ENCODE measurements around the gene ACER1.

Gene ACER1

DNA sequence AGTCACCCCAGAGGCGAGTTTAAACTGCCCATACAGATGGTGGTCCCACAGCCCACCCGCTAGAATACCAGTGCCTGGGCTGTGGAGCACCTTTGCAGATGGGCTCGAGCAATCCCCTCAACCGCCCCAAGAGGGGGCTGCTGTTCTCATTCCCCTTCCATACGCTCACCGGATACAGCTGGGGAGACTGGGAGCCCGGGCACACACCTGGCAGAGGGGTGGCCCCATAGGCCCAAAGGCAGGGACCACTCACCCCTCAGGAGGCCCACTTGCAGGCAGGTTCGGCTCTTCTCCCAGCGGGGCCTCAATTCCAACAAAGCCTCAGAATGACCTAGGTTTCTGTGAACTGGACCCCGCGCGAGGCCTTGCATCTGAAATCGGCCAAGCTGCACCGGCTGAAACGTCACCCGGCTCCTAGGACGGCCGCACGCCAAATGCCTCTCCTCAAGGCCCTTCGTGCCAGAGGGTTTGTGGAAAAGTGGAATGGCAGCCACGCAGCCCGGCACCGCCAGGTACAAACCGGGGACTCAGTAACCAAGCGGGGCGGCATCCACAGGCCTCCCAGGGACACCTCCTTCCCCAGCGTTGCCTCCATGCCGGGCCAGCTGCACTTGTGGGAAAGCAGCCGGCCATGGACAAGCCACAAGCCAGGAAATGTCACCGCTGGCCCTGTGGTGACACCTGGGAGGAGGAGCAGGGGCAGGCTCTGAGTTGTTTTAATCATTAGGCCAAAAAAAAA, 72.3 kb downstream of the ACER1 start:
- TF ChIP-seq, protein P1, sequence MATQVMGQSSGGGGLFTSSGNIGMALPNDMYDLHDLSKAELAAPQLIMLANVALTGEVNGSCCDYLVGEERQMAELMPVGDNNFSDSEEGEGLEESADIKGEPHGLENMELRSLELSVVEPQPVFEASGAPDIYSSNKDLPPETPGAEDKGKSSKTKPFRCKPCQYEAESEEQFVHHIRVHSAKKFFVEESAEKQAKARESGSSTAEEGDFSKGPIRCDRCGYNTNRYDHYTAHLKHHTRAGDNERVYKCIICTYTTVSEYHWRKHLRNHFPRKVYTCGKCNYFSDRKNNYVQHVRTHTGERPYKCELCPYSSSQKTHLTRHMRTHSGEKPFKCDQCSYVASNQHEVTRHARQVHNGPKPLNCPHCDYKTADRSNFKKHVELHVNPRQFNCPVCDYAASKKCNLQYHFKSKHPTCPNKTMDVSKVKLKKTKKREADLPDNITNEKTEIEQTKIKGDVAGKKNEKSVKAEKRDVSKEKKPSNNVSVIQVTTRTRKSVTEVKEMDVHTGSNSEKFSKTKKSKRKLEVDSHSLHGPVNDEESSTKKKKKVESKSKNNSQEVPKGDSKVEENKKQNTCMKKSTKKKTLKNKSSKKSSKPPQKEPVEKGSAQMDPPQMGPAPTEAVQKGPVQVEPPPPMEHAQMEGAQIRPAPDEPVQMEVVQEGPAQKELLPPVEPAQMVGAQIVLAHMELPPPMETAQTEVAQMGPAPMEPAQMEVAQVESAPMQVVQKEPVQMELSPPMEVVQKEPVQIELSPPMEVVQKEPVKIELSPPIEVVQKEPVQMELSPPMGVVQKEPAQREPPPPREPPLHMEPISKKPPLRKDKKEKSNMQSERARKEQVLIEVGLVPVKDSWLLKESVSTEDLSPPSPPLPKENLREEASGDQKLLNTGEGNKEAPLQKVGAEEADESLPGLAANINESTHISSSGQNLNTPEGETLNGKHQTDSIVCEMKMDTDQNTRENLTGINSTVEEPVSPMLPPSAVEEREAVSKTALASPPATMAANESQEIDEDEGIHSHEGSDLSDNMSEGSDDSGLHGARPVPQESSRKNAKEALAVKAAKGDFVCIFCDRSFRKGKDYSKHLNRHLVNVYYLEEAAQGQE (IDR thresholded peaks at IDR 0.05; ENCODE audit: insufficient read depth in 1 of 2, low read depth in 2 of 2, low read length in 2 of 2), result no peak
- TF ChIP-seq POLR2AphosphoS5 (IDR thresholded peaks at IDR 0.05; ENCODE audit: low read depth, low read length) (no peak), SIN3A (IDR thresholded peaks at IDR 0.05; ENCODE audit: borderline replicate concordance, insufficient read depth, low read length) (no peak), FOXP2 (optimal IDR thresholded peaks at IDR 0.05; ENCODE audit: borderline replicate concordance, extremely low read depth, extremely low read length, insufficient read depth) (no peak), TAF1 (IDR thresholded peaks at IDR 0.05; ENCODE audit: borderline replicate concordance, insufficient read depth, low read length) (no peak)

DNA sequence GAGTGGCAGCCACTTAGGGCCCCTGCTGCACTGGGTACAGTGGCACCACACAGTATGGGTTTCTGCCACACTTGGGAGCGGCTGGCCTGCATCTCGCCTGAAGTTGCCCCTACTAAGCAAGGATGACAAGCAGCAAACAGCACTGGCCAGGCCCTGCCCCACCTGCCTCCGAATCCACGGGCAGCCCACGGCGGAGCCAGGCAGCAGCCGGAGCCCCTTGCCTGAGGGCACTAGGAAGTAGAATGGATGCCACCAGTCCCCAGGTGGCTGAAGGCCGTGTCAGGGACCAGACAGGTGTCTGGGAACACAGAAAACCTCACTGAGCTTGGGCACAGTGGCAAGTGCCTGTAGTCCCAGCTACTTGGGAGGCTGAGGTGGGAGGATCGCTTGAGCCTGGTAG, 73.0 kb downstream of the ACER1 start:
- TF ChIP-seq POLR2AphosphoS5 (IDR thresholded peaks at IDR 0.05; ENCODE audit: low read depth, low read length) (no peak), TAF1 (IDR thresholded peaks at IDR 0.05; ENCODE audit: borderline replicate concordance, insufficient read depth, low read length) (no peak), SIN3A (IDR thresholded peaks at IDR 0.05; ENCODE audit: borderline replicate concordance, insufficient read depth, low read length) (no peak), FOXP2 (optimal IDR thresholded peaks at IDR 0.05; ENCODE audit: borderline replicate concordance, extremely low read depth, extremely low read length, insufficient read depth) (no peak)
- TF ChIP-seq, protein P1 (IDR thresholded peaks at IDR 0.05; ENCODE audit: insufficient read depth in 1 of 2, low read depth in 2 of 2, low read length in 2 of 2), result no peak

DNA sequence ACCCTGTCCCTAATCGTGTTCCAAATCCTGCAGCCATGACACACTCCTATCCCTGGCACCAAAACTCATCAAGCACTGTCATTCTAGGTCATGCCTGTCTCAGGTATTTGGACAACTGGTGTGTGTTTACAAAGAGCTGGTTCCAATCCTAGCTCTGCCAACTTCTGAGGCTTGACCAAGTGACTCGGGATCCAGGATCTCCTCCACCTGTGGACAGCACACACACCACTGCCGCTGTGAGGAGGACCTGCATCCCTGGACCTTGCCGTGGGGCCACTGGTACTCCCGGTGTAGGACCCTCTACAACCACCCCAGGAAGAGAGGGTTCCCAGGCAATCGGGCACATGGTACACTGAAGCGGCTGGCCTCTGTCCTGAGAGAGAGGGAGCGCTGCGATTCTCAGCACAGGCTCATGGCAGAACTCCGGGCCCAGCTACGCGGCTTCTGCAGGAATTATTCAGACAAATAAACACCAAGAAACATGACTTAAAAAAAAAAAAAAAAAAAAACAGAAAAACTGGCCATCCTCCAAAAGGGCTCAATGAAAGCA, 74.0 kb downstream of the ACER1 start:
- TF ChIP-seq TAF1 (IDR thresholded peaks at IDR 0.05; ENCODE audit: borderline replicate concordance, insufficient read depth, low read length), result no peak
- no peak for TF ChIP-seq FOXP2 (optimal IDR thresholded peaks at IDR 0.05; ENCODE audit: borderline replicate concordance, extremely low read depth, extremely low read length, insufficient read depth)
- no peak for TF ChIP-seq POLR2AphosphoS5 (IDR thresholded peaks at IDR 0.05; ENCODE audit: low read depth, low read length)
- no peak for TF ChIP-seq SIN3A (IDR thresholded peaks at IDR 0.05; ENCODE audit: borderline replicate concordance, insufficient read depth, low read length)
- TF ChIP-seq, protein P1 (IDR thresholded peaks at IDR 0.05; ENCODE audit: insufficient read depth in 1 of 2, low read depth in 2 of 2, low read length in 2 of 2), result no peak

DNA sequence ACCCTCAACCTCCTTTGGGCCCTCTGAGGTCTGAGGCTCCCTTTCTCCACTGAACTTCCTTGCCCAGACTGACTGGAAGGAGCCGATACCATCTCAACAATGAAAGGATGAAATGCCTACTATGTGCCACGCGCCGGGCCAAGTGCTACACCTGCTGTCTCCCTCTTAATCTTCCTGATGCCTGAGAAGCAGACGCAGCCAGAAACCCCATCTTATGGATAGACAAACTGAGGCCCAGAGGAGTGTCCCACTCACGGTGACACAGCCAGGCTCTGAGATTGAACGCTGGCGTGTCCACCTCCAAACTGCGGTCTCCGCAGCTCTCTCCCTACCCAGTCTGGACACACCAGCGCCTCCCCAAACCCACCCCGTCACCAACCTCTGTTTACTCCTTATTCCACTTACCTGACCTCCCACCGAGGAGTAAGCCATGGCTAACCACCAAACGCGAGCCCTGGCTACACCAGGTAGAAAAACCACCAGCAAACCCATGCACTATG, 74.5 kb downstream of the ACER1 start:
- TF ChIP-seq POLR2AphosphoS5 (IDR thresholded peaks at IDR 0.05; ENCODE audit: low read depth, low read length) (no peak), FOXP2 (optimal IDR thresholded peaks at IDR 0.05; ENCODE audit: borderline replicate concordance, extremely low read depth, extremely low read length, insufficient read depth) (no peak), TAF1 (IDR thresholded peaks at IDR 0.05; ENCODE audit: borderline replicate concordance, insufficient read depth, low read length) (no peak), SIN3A (IDR thresholded peaks at IDR 0.05; ENCODE audit: borderline replicate concordance, insufficient read depth, low read length) (no peak)
- TF ChIP-seq, protein P1 (IDR thresholded peaks at IDR 0.05; ENCODE audit: insufficient read depth in 1 of 2, low read depth in 2 of 2, low read length in 2 of 2), result no peak
